ENCODE results near the gene ZDHHC14. TPM values are rescaled to one million over a fixed set of nuclear protein-coding genes. Genes with fewer than 3 reads are reported as not detected.
A peak's percentile ranks its signal among the peaks of the same experiment; 100 is the strongest.
"Not testable (repeated sequence)": the region's sequence is repeated elsewhere in the genome, so short reads cannot be mapped to it uniquely, and the experiment has no call there.

The ZDHHC14 gene
- total and polyA plus RNA-seq, 4 donors: 4.3 to 18.3 (median 8.9) TPM

- Histone ChIP-seq H3K9me3 (ENCODE audit: control insufficient read depth in 4 of 4, insufficient read depth in 3 of 4, low read length in 3 of 4) (peaks cover 0 to 2% (median 0%) of the 10 kb centered on the region in 4 donors), H3K9ac (ENCODE audit: insufficient read depth in 1 of 2, low read length in 2 of 2) (peak overlapping the region in 1 of 2 donors; percentile 37), H3K36me3 (ENCODE audit: control insufficient read depth in 4 of 4, insufficient read depth in 4 of 4, low read length in 4 of 4) (peaks cover 0 to 6% (median 0%) of the 10 kb centered on the region in 4 donors), H3K4me3 (no peak overlapping the region), H3K27ac (ENCODE audit: low read depth in 1 of 2, low read length in 1 of 2) (no peak overlapping the region), H3K4me1 (ENCODE audit: control insufficient read depth in 5 of 5, insufficient read depth in 5 of 5, low read length in 5 of 5) (peaks cover 0 to 8% (median 0%) of the 10 kb centered on the region in 5 donors), H3K27me3 (ENCODE audit: control insufficient read depth in 3 of 3, insufficient read depth in 3 of 3, low read length in 2 of 3) (no peaks in the 10 kb centered on the region)
- WGBS, 2 donors: 77 to 81% methylated on average over 8 of the region's 8 CpGs
- ATAC-seq (ENCODE audit: insufficient read depth, low FRiP score) (no peak), DNase-seq (peak in 1 of 3 donors; percentile 12)
- no peak for TF ChIP-seq CTCF (IDR thresholded peaks at IDR 0.05; ENCODE audit: control extremely low read depth, extremely low read depth)
These were observed 205.6 kb downstream of the ZDHHC14 start for GRCh38 chr6:157586476-157587126.

- Histone ChIP-seq H3K4me3 (no peak overlapping the region), H3K36me3 (ENCODE audit: control insufficient read depth in 4 of 4, insufficient read depth in 4 of 4, low read length in 4 of 4) (peaks cover 0 to 6% (median 0%) of the 10 kb centered on the region in 4 donors), H3K27ac (ENCODE audit: low read depth in 1 of 2, low read length in 1 of 2) (no peak overlapping the region), H3K9me3 (ENCODE audit: control insufficient read depth in 4 of 4, insufficient read depth in 3 of 4, low read length in 3 of 4) (peaks cover 0 to 2% (median 0%) of the 10 kb centered on the region in 4 donors), H3K27me3 (ENCODE audit: control insufficient read depth in 3 of 3, insufficient read depth in 3 of 3, low read length in 2 of 3) (no peaks in the 10 kb centered on the region), H3K9ac (ENCODE audit: insufficient read depth in 1 of 2, low read length in 2 of 2) (peak overlapping the region in 1 of 2 donors; percentile 37), H3K4me1 (ENCODE audit: control insufficient read depth in 5 of 5, insufficient read depth in 5 of 5, low read length in 5 of 5) (peaks cover 0 to 8% (median 0%) of the 10 kb centered on the region in 5 donors)
- DNase-seq: no peak
- 80 to 86% methylated on average over 4 of the region's 4 CpGs for WGBS, 2 donors
- ATAC-seq (ENCODE audit: insufficient read depth, low FRiP score): no peak
- TF ChIP-seq CTCF (IDR thresholded peaks at IDR 0.05; ENCODE audit: control extremely low read depth, extremely low read depth): no peak
These were observed 206.3 kb downstream of the ZDHHC14 start for GRCh38 chr6:157587127-157587926.

GRCh38 chr6:157590654-157591053 lies 209.7 kb downstream of the ZDHHC14 start:
- not testable (repeated sequence) for ATAC-seq (ENCODE audit: insufficient read depth, low FRiP score)

GRCh38 chr6:157592541-157592940 lies 211.6 kb downstream of the ZDHHC14 start:
- Histone ChIP-seq H3K27me3 (ENCODE audit: control insufficient read depth in 3 of 3, insufficient read depth in 3 of 3, low read length in 2 of 3) (no peaks in the 10 kb centered on the region), H3K9me3 (ENCODE audit: control insufficient read depth in 4 of 4, insufficient read depth in 3 of 4, low read length in 3 of 4) (peaks cover 0 to 2% (median 0%) of the 10 kb centered on the region in 4 donors), H3K9ac (ENCODE audit: insufficient read depth in 1 of 2, low read length in 2 of 2) (no peak overlapping the region), H3K36me3 (ENCODE audit: control insufficient read depth in 4 of 4, insufficient read depth in 4 of 4, low read length in 4 of 4) (no peaks in the 10 kb centered on the region), H3K4me3 (no peak overlapping the region), H3K27ac (ENCODE audit: low read depth in 1 of 2, low read length in 1 of 2) (no peak overlapping the region), H3K4me1 (ENCODE audit: control insufficient read depth in 5 of 5, insufficient read depth in 5 of 5, low read length in 5 of 5) (peaks cover 0 to 19% (median 5%) of the 10 kb centered on the region in 5 donors)
- ATAC-seq (ENCODE audit: insufficient read depth, low FRiP score) (no peak), DNase-seq (peak in 1 of 3 donors; percentile 13)
- no peak for TF ChIP-seq CTCF (IDR thresholded peaks at IDR 0.05; ENCODE audit: control extremely low read depth, extremely low read depth)
- WGBS, 2 donors: 95% methylated on average over 13 to 16 of the region's 16 CpGs

More at GRCh38 chr6:157590654-157591053, 209.7 kb downstream of the ZDHHC14 start:
- not testable (repeated sequence) for H3K36me3 ChIP-seq (ENCODE audit: control insufficient read depth in 4 of 4, insufficient read depth in 4 of 4, low read length in 4 of 4); H3K4me1 ChIP-seq (ENCODE audit: control insufficient read depth in 5 of 5, insufficient read depth in 5 of 5, low read length in 5 of 5); H3K27ac ChIP-seq (ENCODE audit: low read depth in 1 of 2, low read length in 1 of 2); H3K9me3 ChIP-seq (ENCODE audit: control insufficient read depth in 4 of 4, insufficient read depth in 3 of 4, low read length in 3 of 4); H3K9ac ChIP-seq (ENCODE audit: insufficient read depth in 1 of 2, low read length in 2 of 2); DNase-seq; H3K4me3 ChIP-seq; H3K27me3 ChIP-seq (ENCODE audit: control insufficient read depth in 3 of 3, insufficient read depth in 3 of 3, low read length in 2 of 3)
- 95 to 98% methylated on average over 4 of the region's 4 CpGs for WGBS, 2 donors

Data from lung (tissue), 12 donors.